ENCODE data around the gene GSTA4.

Gene GSTA4

GRCh38 chr6:52985228-52985627 is 9.9 kb downstream of the GSTA4 start:
- no peaks in the 10 kb centered on the region for H3K9me2 ChIP-seq (replicated peaks; ENCODE audit: control insufficient read depth, low read length)
- H3K27me3 ChIP-seq (ENCODE audit: control insufficient read depth, low read length): no peaks in the 10 kb centered on the region
- no peaks in the 10 kb centered on the region for H3F3A ChIP-seq (ENCODE audit: control insufficient read depth, insufficient read depth)
- no peak overlapping the region for H3K4me2 ChIP-seq (ENCODE audit: low read length)
- H3K4me1 ChIP-seq (ENCODE audit: control insufficient read depth, low read length): peaks cover 34% of the 10 kb centered on the region
- H3K9me3 ChIP-seq (ENCODE audit: control insufficient read depth, insufficient read depth, low read length): no peaks in the 10 kb centered on the region
- TF ChIP-seq CTCF (IDR thresholded peaks at IDR 0.05; ENCODE audit: low read depth, low read length, poor library complexity, severe bottlenecking) (no peak), EZH2phosphoT487 (IDR thresholded peaks at IDR 0.05; ENCODE audit: borderline replicate concordance, low read length) (no peak)
- H3K79me2 ChIP-seq (ENCODE audit: control insufficient read depth, low read length): no peaks in the 10 kb centered on the region
- no peak overlapping the region for H3K4me3 ChIP-seq (ENCODE audit: low read length)
- H3K27ac ChIP-seq (ENCODE audit: low read depth, low read length): no peak overlapping the region
- H4K20me1 ChIP-seq (ENCODE audit: control insufficient read depth, insufficient read depth, low read depth, low read length): no peaks in the 10 kb centered on the region
- no peaks in the 10 kb centered on the region for H3K36me3 ChIP-seq (ENCODE audit: control insufficient read depth, low read length)

GRCh38 chr6:52984247-52984646 is 10.8 kb downstream of the GSTA4 start:
- Histone ChIP-seq H3K27ac (ENCODE audit: low read depth, low read length) (no peak overlapping the region), H4K20me1 (ENCODE audit: control insufficient read depth, insufficient read depth, low read depth, low read length) (no peaks in the 10 kb centered on the region), H3K27me3 (ENCODE audit: control insufficient read depth, low read length) (no peaks in the 10 kb centered on the region), H3K79me2 (ENCODE audit: control insufficient read depth, low read length) (no peaks in the 10 kb centered on the region), H3K36me3 (ENCODE audit: control insufficient read depth, low read length) (no peaks in the 10 kb centered on the region), H3F3A (ENCODE audit: control insufficient read depth, insufficient read depth) (no peaks in the 10 kb centered on the region), H3K4me3 (ENCODE audit: low read length) (no peak overlapping the region), H3K4me1 (ENCODE audit: control insufficient read depth, low read length) (peaks cover 34% of the 10 kb centered on the region), H3K4me2 (ENCODE audit: low read length) (no peak overlapping the region), H3K9me2 (replicated peaks; ENCODE audit: control insufficient read depth, low read length) (no peaks in the 10 kb centered on the region), H3K9me3 (ENCODE audit: control insufficient read depth, insufficient read depth, low read length) (no peaks in the 10 kb centered on the region)
- TF ChIP-seq CTCF (IDR thresholded peaks at IDR 0.05; ENCODE audit: low read depth, low read length, poor library complexity, severe bottlenecking) (no peak), EZH2phosphoT487 (IDR thresholded peaks at IDR 0.05; ENCODE audit: borderline replicate concordance, low read length) (no peak)

- Histone ChIP-seq H4K20me1 (ENCODE audit: control insufficient read depth, insufficient read depth, low read depth, low read length) (no peaks in the 10 kb centered on the region), H3K4me1 (ENCODE audit: control insufficient read depth, low read length) (peaks cover 44% of the 10 kb centered on the region), H3K9me2 (replicated peaks; ENCODE audit: control insufficient read depth, low read length) (no peaks in the 10 kb centered on the region), H3K27ac (ENCODE audit: low read depth, low read length) (no peak overlapping the region), H3F3A (ENCODE audit: control insufficient read depth, insufficient read depth) (no peaks in the 10 kb centered on the region), H3K36me3 (ENCODE audit: control insufficient read depth, low read length) (no peaks in the 10 kb centered on the region), H3K27me3 (ENCODE audit: control insufficient read depth, low read length) (no peaks in the 10 kb centered on the region), H3K9me3 (ENCODE audit: control insufficient read depth, insufficient read depth, low read length) (no peaks in the 10 kb centered on the region), H3K4me2 (ENCODE audit: low read length) (no peak overlapping the region), H3K4me3 (ENCODE audit: low read length) (no peak overlapping the region), H3K79me2 (ENCODE audit: control insufficient read depth, low read length) (no peaks in the 10 kb centered on the region)
- no peak for TF ChIP-seq CTCF (IDR thresholded peaks at IDR 0.05; ENCODE audit: low read depth, low read length, poor library complexity, severe bottlenecking)
- TF ChIP-seq EZH2phosphoT487 (IDR thresholded peaks at IDR 0.05; ENCODE audit: borderline replicate concordance, low read length): no peak
Measured at GRCh38 chr6:52983159-52983848, 11.8 kb downstream of the GSTA4 start.

All from DOHH2 (cell line).